PC-3 (cell line): Measurements from ENCODE around the gene TRPM2. TPM values are rescaled to one million over a fixed set of nuclear protein-coding genes. Genes with fewer than 3 reads are reported as not detected.

ENCODE experiments used
- ATAC-seq: fragments of 200-7000 bp; cut with Tn5 transposase; 2 replicates; pipeline ENCODE4 v1.9.1; 2020; ENCODE audit warnings: mild to moderate bottlenecking, moderate library complexity
- BruUV-seq: library from RNA; stranded (reverse); fragments of 400-500 nt; replicated peaks from 2 replicates; lab custom pipeline; 2021; lab: Mats Ljungman, UMichigan
- CTCF ChIA-PET: fragments of 300-600 bp; sonication (Branson Sonifier 250); formaldehyde crosslinking; loops from one replicate; lab custom pipeline; 2022; ENCODE audit warnings: antibody characterized with exemption; lab: Charles Lee
- POLR2A ChIA-PET: fragments of 300-600 bp; sonication (Branson Sonifier 250); formaldehyde crosslinking; loops from one replicate; lab custom pipeline; 2022; ENCODE audit warnings: antibody characterized with exemption; ENCODE audit not compliant: unreplicated experiment; lab: Charles Lee
- DNase-seq: peaks from one replicate; pipeline ENCODE4 v3.0.0-alpha.2; 2015
- H2AFZ ChIP-seq: fragments of 300-600 bp; sonication (generic); 2 replicates; pipeline ENCODE4 v1.6.0; 2016; ENCODE audit warnings: antibody characterized with exemption, low read length
- H3F3A ChIP-seq: fragments of 300-600 bp; sonication (generic); one replicate; pipeline ENCODE4 v1.6.0; 2017; ENCODE audit warnings: antibody characterized with exemption, low read length, control low read depth, mild to moderate bottlenecking; ENCODE audit not compliant: unreplicated experiment
- H3K27ac ChIP-seq: fragments of 300-600 bp; sonication (generic); 2 replicates; pipeline ENCODE4 v1.5.1; 2016; ENCODE audit warnings: mild to moderate bottlenecking, low read length
- H3K27me3 ChIP-seq: fragments of 300-600 bp; sonication (generic); 2 replicates; pipeline ENCODE4 v1.6.1; 2016; ENCODE audit warnings: low read length, mixed read lengths
- H3K36me3 ChIP-seq: fragments of 300-600 bp; sonication (generic); 2 replicates; pipeline ENCODE4 v1.6.1; 2016; ENCODE audit warnings: low read depth, mixed run types, low read length, mixed read lengths
- H3K4me1 ChIP-seq: fragments of 300-600 bp; sonication (generic); 2 replicates; pipeline ENCODE4 v1.5.1; 2016; ENCODE audit warnings: low read length; ENCODE audit not compliant: insufficient read depth
- H3K4me2 ChIP-seq: fragments of 300-600 bp; sonication (generic); 2 replicates; pipeline ENCODE4 v1.6.0; 2016; ENCODE audit warnings: low read length
- H3K4me3 ChIP-seq: fragments of 300-600 bp; sonication (generic); 2 replicates; pipeline ENCODE4 v1.5.1; 2016; ENCODE audit warnings: mild to moderate bottlenecking, low read length, mixed read lengths
- H3K79me2 ChIP-seq: fragments of 300-600 bp; sonication (generic); 2 replicates; pipeline ENCODE4 v1.6.1; 2017; ENCODE audit warnings: low read length, mixed read lengths
- H3K9ac ChIP-seq: fragments of 300-600 bp; sonication (generic); 2 replicates; pipeline ENCODE4 v1.6.0; 2016; ENCODE audit warnings: mild to moderate bottlenecking, low read length
- H3K9me2 ChIP-seq: fragments of 300-600 bp; sonication (generic); replicated peaks from 2 replicates; pipeline ENCODE4 v1.6.1; 2016; ENCODE audit warnings: mixed run types, low read length, mixed read lengths
- H3K9me3 ChIP-seq: fragments of 300-600 bp; sonication (generic); 2 replicates; pipeline ENCODE4 v1.6.1; 2016; ENCODE audit warnings: low read length, mixed read lengths
- H4K20me1 ChIP-seq: fragments of 300-600 bp; sonication (generic); 2 replicates; pipeline ENCODE4 v1.6.1; 2016; ENCODE audit warnings: low read length, mixed read lengths
- CTCF ChIP-seq: fragments of 300-600 bp; sonication (generic); conservative IDR thresholded peaks from 2 replicates; pipeline ENCODE4 v1.5.1; 2017; ENCODE audit warnings: antibody characterized with exemption, low read depth, mild to moderate bottlenecking, low read length
- EZH2 ChIP-seq: fragments of 300-600 bp; sonication (generic); IDR thresholded peaks from one replicate; pipeline ENCODE4 v1.6.1; 2017; ENCODE audit warnings: antibody characterized with exemption, mild to moderate bottlenecking, low read length; ENCODE audit not compliant: unreplicated experiment
- EZH2phosphoT487 ChIP-seq: fragments of 300-600 bp; sonication (generic); IDR thresholded peaks from 2 replicates; pipeline ENCODE4 v1.6.1; 2018; ENCODE audit warnings: mild to moderate bottlenecking, antibody characterized with exemption, low read length, borderline replicate concordance
- intact Hi-C: fragments of 100-400 bp; cut with micrococcal nuclease; formaldehyde crosslinking; loops from 2 replicates; pipeline ENCODE4 v1.9.0; 2023
- total RNA-seq: library from RNA; depleted of rRNA; stranded (reverse); fragments of >200 nt; gene quantifications from 2 replicates; pipeline ENCODE4 v1.2.3, GENCODE V29; 2014

Gene TRPM2
- total RNA-seq, 1 experiment from 2014 or later: 50.0 TPM

- Histone ChIP-seq H3K4me3 (no peak overlapping the region), H3K36me3 (peaks cover 7% of the 10 kb centered on the region; the same call in 1 of the 2 replicates), H2AFZ (no peak overlapping the region), H3K79me2 (peaks cover 29% of the 10 kb centered on the region), H3K9ac (no peak overlapping the region), H3K9me3 (peaks cover 6% of the 10 kb centered on the region; the same call in 1 of the 2 replicates), H3K27ac (no peak overlapping the region), H3K9me2 (no peaks in the 10 kb centered on the region), H3K4me2 (no peak overlapping the region), H3F3A (no peaks in the 10 kb centered on the region), H3K4me1 (no peaks in the 10 kb centered on the region), H4K20me1 (no peaks in the 10 kb centered on the region), H3K27me3 (no peaks in the 10 kb centered on the region)
- DNase-seq (no peak), ATAC-seq (no peak)
- ChIA-PET CTCF (no interaction called here), POLR2A (no interaction called here)
- no TSS peak for BruUV-seq
- intact Hi-C loops: no loop called here
- TF ChIP-seq EZH2: no peak
- TF ChIP-seq CTCF: no peak
- TF ChIP-seq EZH2phosphoT487: no peak
Measured at GRCh38 chr21:44434568-44434925, 81.1 kb downstream of the TRPM2 start.

- no peak for ATAC-seq
- no peaks in the 10 kb centered on the region for H3F3A ChIP-seq
- H3K4me2 ChIP-seq: no peak overlapping the region
- no peaks in the 10 kb centered on the region for H3K9me2 ChIP-seq
- no peaks in the 10 kb centered on the region for H3K27me3 ChIP-seq
- no TSS peak for BruUV-seq
- H3K79me2 ChIP-seq: peaks cover 24% of the 10 kb centered on the region
- TF ChIP-seq EZH2phosphoT487 (no peak), EZH2 (no peak), CTCF (no peak)
- no peaks in the 10 kb centered on the region for H4K20me1 ChIP-seq
- DNase-seq: no peak
- peaks cover 1% of the 10 kb centered on the region; the same call in 1 of the 2 replicates for H3K36me3 ChIP-seq
- no peak overlapping the region for H3K4me3 ChIP-seq
- H3K27ac ChIP-seq: no peak overlapping the region
- ChIA-PET POLR2A (no interaction called here), CTCF (no interaction called here)
- no peak overlapping the region for H3K9ac ChIP-seq
- no peak overlapping the region for H2AFZ ChIP-seq
- no peaks in the 10 kb centered on the region for H3K4me1 ChIP-seq
- H3K9me3 ChIP-seq: peaks cover 1% of the 10 kb centered on the region; the same call in 1 of the 2 replicates
- intact Hi-C loops: no loop called here
Measured at GRCh38 chr21:44434936-44435635, 81.7 kb downstream of the TRPM2 start.

GRCh38 chr21:44436111-44436611, 82.7 kb downstream of the TRPM2 start:
- Histone ChIP-seq H3K27me3 (no peaks in the 10 kb centered on the region), H4K20me1 (no peaks in the 10 kb centered on the region), H3F3A (no peaks in the 10 kb centered on the region), H3K79me2 (peaks cover 19% of the 10 kb centered on the region), H2AFZ (no peak overlapping the region), H3K36me3 (no peaks in the 10 kb centered on the region), H3K4me2 (no peak overlapping the region), H3K4me3 (no peak overlapping the region), H3K9me2 (no peaks in the 10 kb centered on the region), H3K9ac (no peak overlapping the region), H3K4me1 (no peaks in the 10 kb centered on the region), H3K27ac (no peak overlapping the region), H3K9me3 (no peaks in the 10 kb centered on the region)
- BruUV-seq: no TSS peak
- no peak for DNase-seq
- ChIA-PET CTCF (no interaction called here), POLR2A (no interaction called here)
- intact Hi-C loops: no loop called here
- TF ChIP-seq EZH2phosphoT487: no peak
- no peak for TF ChIP-seq EZH2
- TF ChIP-seq CTCF: no peak
- ATAC-seq: no peak
